GM12891 (cell line): ENCODE data around the gene NMNAT2.

ENCODE experiments used
- POLR2A ChIP-seq: IDR thresholded peaks from 2 replicates; pipeline ENCODE4 v1.6.1; 2011; ENCODE audit warnings: low read depth, low read length, control low read depth
- POLR2AphosphoS5 ChIP-seq: IDR thresholded peaks from 2 replicates; pipeline ENCODE4 v1.6.1; 2011; ENCODE audit warnings: low read depth, low read length, control low read depth
- TAF1 ChIP-seq: IDR thresholded peaks from 2 replicates; pipeline ENCODE4 v1.6.1; 2011; ENCODE audit warnings: low read depth, low read length, control low read depth

DNA sequence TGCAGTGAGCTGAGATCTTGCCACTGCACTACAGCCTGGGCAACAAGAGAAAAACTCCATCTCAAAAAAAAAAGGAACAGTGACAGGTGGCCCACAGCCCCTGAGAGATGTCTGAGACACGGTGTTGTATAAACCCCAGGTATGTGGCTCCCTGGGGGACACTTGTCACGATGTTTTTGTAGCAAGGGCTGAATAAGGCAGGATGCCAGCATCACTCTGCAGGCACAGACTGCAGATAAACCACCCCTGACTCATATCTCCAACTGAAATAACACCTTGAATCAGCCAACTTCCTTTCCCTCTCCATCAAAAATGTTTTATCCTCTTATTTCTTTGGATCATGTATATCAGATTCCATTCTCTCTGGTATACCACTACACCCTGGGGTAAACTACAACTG lies 52.5 kb downstream of the NMNAT2 start:
- TF ChIP-seq POLR2AphosphoS5 (no peak), POLR2A (no peak), TAF1 (no peak)
